ENCODE data around the gene NR2F1.
"Not testable (repeated sequence)": the region's sequence is repeated elsewhere in the genome, so short reads cannot be mapped to it uniquely, and the experiment has no call there.

The NR2F1 gene

DNA sequence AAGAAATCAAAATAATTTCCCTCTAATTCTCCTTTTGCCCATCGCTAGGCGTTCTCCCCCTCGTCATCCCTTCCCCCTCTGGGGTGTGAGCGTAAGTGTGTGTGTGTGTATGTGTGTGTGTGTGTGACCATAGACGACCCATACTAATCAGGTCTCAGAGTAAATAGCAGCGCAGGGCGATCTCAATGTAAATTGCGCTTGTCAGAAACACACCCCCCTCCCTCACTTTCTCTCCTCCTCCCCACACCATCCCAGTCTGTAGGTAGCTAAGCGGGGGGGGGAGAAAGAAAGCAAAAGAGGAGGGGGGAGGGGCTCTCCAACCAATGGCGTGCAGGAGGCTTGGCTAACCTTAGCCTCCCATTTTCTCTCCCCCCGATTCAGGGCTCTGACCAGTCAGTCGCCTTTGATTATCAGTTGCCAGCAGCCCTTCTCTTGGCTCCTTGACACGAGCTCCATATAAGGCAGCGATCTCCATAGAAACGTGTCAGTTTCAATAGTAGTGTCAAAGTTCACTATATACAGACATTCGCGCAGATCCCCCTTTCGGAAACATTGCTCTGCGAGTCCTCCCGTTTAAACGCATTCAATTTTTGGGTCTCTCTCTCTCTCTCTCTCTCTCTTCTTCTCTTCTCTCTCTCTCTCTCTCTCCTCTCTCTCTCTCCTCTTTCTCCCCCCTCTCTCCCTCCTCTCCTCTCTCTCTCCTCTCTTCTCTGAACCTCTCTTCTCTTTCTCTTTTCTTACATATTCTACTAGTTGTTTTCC, at the start of gene NR2F1:
NR2F1 (plus strand) TSS at position 546 of the 762 bp plus-strand sequence. CDS start 1,802 bp downstream, outside the sequence.
- peak within 1 kb of the TSS; percentile 14 to 61 (median 45) for H3K4me3 ChIP-seq
- peak within 1 kb of the TSS in 7 of 21 experiments; percentile 25 to 73 (median 54) for H3K27ac ChIP-seq

DNA sequence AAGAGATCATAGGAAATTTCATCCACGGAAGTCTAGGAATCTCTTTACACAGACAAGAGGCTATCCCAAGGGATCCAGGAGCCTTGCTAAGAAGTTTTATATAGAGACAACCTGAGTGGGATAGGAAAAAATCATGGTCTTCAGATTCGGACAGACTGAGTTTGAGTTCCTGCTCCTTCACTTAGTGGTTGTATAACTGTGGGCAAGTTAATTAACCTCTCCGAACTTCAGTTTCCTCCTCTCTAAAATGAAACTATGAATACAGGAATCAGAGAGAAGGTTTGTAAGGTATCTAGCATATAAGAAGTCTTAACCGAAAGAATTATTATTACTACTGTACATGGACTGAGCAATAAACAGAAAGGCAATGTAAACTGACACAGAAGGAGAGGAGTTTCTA, 37.1 kb upstream of the NR2F1 start:
- no peak overlapping the region for H3K4me3 ChIP-seq
- no peak overlapping the region for H3K27ac ChIP-seq

DNA sequence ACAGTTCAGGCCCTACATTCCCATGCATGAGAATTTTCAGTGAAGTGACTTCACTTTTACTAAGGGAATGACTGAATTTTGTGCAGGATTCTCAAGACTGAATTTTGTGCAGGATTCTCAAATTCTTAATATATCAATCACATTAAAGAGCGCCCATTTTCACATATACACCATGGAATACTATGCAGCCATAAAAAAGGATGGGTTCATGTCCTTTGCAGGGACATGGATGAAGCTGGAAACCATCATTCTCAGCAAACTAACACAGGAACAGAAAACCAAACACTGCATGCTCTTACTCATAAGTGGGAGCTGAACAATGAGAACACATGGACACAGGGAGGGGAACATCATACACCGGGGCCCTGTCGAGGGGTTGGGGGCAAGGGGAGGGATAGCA, 33.4 kb upstream of the NR2F1 start:
- not testable (repeated sequence) for H3K4me3 ChIP-seq

DNA sequence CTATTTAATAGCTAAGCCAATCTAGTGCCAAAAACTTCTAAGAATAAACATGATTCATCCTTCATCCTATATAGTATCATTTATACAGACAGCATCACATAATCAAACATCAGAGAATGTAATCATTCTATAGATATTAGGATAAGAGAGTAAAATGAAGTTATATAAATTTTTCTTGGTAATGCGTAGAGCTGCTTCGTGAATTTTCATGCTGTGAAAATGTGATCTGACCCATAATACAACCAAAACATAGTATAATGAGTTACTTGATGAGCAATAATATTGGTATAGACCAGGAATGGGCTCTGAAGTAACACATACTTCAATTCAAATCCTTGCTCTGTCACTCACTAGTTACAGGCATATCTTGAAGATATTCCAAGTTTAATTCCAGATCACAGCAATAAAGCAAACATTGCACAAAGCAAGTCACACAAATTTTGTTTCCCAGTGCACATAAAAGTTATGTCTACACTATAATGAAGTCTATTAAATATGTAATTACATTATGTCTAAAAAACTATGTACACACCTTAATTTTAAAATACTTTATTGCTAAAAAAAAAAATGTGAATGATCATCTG, 25.9 kb upstream of the NR2F1 start:
- H3K27ac ChIP-seq, result no peak overlapping the region
- no peak overlapping the region for H3K4me3 ChIP-seq

More for the DNA sequence above, 33.4 kb upstream of the NR2F1 start:
- not testable (repeated sequence) for H3K27ac ChIP-seq

DNA sequence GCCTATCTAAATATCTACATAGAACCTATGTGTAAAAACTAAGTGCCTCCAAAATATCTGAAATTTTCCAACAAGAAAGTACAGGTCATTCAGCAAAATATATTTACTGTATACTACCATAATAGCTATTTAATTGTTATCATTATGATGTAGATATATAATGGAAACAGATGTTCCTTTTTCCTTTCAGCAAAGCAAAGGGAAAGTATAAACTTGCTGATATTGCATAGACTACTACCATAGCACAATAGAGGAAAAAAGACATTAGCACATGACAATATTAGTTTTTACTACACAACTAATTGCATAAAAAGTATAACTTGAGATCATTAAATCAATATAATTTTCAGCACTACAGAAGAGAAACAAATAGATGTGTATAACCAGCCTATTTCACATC, 16.9 kb upstream of the NR2F1 start:
- no peak overlapping the region for H3K4me3 ChIP-seq
- H3K27ac ChIP-seq, result no peak overlapping the region

DNA sequence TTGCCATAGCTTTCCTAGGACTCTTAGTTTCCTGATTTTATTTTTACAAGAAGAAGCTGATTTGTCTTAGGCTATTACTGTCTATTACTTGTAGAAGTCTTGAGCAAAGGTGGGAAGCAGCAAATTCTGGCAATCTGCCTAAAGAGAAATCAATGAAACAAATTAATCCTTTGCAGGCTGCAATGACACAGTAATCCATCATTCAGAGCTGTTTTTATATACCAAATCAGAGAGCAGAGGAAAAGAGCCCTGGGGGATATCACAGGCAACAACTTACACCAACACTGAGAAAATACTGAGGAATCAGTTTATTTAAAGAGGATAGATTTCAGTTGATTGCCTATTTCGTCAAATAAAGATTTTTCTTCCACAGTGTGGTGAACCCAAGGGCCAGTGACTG, 15.6 kb upstream of the NR2F1 start:
- Histone ChIP-seq H3K27ac (no peak overlapping the region), H3K4me3 (no peak overlapping the region)

DNA sequence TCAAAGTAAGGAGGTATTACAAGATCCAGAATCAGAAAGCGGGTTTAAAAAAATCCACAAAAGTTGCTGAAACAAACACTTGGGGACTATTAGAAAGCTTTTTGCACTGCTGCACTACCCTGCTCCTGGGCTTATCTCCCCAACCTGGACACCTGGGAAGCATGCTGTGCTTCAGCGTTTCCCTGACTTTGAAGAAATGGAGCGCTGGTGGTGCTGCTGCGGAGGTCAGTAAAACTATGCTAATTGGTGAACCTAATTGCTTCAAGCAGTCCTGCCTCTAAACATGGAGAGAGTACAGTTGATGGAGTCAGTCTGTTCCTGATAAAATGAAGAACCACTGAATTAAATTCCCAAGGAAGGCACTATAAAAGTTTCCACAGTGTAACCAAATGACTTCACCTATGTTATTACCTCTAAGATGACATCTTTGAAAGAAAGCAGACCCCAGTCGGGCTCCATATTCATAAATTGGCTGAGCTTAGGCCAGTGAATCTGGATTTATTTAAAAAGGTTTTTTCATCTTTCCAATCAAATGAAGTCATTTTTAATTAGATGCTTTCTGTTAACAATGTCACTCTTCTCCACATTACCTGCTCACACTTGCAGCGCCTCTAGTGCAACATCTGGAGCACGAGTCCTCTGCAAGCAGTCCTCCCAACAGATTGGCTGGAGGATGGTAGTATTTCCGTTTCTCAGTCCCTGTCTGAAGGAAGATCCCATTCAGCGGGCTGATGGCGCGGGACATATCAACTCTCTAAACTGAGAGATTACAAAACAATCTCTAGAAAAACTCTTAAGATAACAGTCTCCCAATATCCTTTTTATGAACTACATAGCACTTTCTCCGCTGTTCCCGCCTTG, 13.5 kb upstream of the NR2F1 start:
- H3K27ac ChIP-seq, result no peak overlapping the region
- H3K4me3 ChIP-seq, result no peak overlapping the region

DNA sequence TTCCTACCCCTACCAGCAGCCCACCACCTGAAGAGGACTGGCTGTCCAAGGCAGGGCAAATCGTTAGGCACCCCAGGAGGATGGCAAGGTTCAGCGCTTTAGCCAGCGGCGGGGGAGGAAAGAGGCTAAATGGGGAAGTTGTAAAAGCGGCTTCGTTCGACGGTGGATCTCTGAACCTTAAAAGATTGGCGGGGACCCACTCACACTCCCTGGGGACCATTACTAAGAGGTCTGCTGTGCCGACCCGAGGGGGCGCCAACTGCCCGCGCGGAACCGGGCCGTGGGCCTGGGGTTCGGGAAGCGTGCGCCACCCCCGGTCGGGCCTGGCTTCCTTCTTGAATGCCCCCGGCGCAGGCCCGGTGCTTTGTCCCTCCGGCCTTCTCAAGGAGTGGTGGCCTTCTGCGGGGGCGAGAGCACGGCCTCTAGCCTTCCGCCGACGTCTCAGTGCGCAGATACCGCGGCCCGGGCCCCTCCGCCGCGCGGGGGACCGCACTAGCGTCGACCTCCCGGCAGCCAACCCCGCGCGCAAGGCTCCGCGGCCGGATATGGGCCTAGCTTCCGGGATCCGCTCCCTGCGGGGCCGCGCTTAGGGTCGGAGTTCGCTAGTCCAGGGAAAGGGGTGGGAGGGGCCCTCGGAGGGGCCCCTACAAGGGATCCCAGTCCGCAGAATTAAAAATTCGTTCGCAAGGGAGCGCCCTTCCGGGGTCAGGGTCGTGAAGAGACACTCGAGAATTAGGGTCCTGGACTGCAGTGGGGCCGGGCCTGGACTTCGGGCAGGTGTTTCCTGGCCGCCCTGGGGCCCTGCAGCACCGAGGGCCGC, 12.5 kb upstream of the NR2F1 start:
- H3K4me3 ChIP-seq, result peak overlapping the region in 1 of 7 experiments; percentile 16

DNA sequence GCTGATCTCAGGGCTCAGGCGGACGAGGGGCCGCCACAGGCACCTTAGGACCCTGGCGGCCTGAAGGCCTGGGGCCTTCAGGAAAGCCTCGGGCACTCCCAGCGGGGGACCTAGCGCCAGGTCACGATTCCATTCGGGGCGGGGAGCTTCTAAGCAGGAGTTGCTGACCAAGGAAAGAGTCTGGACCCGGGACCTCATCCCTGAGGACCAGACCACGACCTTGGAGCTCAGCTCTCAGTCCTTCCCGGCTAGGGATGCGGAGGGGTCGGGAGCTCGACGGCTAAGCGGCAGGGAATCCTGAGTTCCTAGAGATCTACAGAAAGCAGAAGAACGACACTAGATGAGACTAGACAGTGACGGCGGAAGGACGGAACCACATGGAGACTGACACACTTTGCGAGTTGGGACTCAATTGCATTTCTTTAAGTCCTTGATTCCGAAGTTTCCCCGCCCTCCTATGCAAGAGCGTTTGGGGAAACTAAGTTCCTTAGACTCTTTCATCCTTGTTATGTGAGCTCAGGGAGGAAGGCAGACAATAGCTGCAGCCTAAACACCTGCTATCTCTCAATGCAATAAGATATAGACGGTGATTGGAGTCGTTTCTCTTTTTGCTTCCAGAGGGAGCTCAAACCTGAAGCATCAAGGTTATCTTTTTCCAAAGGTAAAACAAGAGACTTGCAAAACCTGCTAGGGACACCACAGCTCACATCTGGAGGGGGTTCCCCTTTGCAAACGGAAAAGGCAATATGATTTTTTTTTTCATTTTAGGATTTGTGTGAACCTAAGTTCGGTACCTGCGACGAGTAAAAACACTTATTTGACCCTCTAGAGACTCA, 11.7 kb upstream of the NR2F1 start:
- H3K4me3 ChIP-seq, result no peak overlapping the region
- H3K27ac ChIP-seq, result no peak overlapping the region

More for the DNA sequence above, 12.5 kb upstream of the NR2F1 start:
- H3K27ac ChIP-seq, result no peak overlapping the region

DNA sequence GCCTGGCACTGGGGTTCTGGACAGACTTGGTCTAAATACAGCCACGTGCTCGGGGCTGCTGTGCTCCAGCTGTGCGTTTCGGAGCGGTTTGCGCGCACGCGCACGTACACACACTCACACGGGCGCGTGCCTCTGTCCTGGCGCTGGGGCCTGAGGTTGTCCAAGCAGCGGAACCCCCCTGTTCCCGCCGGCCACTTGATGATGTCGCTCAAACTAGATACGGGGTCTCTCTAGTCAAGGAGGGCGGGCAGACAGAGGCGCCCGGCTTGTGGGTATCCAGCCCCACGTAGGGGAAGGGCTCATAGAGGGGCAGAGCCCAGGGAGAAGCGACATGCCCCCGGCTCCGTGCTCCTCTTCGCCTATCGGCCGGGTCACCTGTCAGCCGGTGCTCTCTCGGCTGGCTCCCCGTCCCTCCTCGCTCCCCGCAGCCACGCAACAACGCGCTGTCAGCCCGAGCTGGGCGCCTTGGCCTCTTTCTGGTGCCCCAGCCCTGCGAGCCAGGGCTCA, 10.9 kb upstream of the NR2F1 start:
- no peak overlapping the region for H3K27ac ChIP-seq
- H3K4me3 ChIP-seq, result peak overlapping the region in 2 of 7 experiments; percentile 4 to 8

DNA sequence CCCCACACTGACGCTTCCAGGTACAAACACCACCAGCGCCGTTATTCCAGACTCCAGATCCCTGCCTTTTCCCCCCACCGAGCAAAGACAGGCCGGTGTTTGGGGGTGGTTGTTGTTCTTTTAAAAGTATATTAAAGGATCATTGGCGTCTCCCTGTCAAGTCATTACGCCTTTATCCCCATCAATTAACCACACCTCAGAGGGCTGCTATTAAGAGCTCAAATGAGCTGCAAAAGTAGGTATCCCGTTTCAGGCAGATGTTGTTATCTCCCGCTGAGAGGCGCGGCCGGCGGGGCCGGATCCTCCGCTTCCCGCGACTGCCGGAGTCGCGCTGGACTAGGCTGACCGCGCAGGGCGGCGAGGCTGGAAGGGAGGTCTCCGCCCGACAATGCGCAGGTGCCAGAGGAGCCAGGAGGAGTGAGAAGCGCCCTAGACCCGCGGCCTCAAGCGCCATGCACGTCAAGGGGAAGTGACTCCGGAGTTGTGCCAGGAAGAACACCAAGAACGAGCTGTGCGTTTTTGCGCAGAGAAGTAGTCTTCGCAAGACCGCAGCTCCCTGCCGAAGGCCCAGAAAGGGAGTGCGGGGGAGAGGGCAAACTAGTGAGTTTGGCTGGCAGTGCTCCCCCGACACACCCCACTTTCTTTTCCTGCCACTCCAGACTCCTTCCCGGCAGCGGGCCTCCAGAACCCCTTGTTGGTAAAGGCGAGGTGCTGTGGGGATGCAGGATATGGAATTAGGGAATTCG, 10.2 kb upstream of the NR2F1 start:
- Histone ChIP-seq H3K4me3 (peak overlapping the region in 1 of 7 experiments; percentile 8), H3K27ac (no peak overlapping the region)

DNA sequence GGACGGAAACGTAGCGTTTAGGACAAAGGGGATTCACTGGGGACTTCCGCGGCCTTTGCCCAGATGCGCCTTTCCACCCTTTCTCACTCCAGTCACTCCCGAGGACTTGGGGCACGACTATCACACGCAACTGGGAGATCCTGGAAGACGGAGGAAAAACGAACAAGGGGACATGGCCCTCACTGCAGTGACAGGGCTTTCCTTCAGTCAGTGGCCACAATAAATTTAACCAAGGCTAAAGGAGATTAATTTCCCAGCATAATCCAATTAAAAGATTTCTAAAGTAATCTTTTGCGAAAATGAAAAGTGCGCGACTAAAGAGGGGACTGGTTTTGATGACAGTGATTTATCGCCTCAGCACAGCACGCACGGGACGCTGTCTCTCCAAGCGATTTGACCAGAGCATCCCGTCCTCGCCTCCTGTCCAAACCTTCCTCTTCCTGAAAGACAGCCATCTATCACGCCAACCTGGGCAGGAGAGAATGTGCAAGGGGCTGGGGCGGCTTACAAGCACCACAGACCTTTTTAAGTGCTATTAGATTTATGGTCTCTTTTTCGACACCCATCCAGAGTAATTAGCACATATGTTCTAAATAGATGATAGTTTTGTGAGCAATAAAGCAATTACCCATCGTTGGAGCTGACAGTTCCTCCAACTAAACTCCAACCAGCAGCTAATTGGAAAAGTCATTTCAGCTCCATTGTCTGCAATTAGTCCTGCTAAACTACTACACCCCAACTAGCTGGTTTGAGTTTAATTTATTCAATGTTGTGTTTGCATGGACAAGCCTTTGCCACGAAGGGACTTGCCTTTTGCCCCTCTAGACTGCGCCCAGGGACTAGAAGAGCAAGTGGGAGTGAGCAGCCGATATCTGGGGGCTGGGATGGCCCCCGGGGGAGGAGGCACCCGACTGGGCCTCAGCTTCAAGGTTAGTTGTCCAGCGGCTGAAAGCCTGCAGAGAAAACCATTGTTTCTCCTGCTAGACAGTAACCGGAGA, 9.4 kb upstream of the NR2F1 start:
- H3K27ac ChIP-seq, result no peak overlapping the region
- H3K4me3 ChIP-seq, result no peak overlapping the region

DNA sequence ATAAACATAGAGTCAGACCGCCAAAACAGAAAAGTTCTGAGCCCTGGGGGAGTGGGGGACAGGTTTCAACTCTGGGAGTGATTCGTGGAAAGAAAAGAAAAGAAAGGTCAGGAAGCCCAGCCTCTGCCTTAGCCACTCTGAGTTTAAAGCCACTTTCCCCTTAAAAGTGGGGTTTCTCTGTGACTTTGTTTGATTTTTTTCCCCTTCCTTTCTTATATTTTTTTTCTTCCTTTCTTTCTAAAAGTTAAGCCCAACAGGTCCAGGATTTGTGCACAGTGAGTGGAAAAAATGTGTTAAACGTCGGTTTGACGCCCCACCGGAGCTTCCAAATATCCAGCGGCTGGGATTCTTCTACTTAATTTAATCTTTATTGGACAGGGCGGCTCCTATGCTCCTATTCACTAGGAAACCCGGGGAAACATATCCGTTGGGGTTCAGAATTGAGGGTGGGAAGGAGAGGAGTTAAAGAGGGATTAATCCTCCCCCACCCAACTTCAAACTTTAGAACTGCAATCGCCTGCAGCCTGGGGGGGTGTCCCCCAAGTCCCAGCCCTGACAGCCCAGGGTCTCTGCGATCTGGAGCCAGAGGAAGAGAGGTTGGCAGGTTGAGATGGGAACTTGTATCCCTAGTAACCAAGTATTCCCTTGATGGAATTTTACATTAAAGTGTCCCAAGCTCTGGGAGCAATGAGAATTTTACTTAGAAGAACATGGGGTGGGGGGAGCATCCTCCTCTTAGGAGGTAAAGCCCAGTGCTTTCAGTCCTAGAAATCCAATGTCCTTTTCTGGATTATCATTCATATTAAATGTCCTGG, 8.3 kb upstream of the NR2F1 start:
- Histone ChIP-seq H3K4me3 (no peak overlapping the region), H3K27ac (no peak overlapping the region)

DNA sequence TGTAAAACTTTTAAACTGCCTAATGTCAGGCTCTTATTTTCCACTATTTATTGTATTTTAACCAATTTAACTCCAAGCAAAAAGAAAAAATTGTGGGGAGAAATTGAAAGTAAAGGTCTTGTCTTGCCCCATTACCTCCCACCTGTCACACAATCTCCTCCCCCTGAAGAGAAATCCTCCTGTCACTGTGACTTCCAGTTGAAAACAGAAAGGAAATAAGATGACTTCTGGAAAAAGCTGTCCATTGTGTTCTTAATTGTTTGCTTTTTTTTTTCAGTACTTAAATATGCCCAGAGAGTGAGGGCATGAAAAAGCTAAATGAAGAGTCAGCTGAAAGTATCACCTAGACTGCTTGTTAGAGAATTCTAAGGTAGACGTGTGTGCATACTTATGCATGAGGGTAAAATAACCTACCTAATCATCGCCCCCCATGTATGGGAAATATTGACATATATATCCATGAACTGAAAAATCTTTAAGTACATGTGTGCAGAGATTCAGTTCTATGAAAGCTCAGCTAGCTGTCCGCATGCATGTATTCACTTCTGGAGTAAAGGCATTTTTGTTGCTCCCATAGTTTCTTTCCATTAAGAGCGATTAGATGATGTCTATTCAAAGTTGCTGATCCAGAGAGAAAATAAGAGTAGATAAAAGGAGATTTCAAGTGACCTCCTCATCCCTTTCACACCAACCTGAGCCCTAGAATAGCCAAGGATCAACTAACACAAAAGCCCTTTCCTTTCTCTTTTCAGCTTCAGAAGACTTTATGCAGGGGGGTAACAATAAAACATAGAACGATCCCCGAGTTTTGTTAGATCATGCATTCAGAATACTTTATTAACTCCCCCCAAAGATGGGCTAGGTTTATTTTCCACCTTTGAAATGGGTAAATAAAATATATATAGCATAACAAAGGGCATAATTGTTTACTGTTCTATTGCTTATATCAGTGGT, 7.3 kb upstream of the NR2F1 start:
- no peak overlapping the region for H3K27ac ChIP-seq
- H3K4me3 ChIP-seq, result no peak overlapping the region

Data from skin epidermis (tissue), 12 donors.